Measurements from ENCODE around the gene HTR3D.

- no peak for TF ChIP-seq CTCF (IDR thresholded peaks at IDR 0.05; ENCODE audit: poor library complexity, severe bottlenecking)
- TF ChIP-seq EP300 (conservative IDR thresholded peaks at IDR 0.05; ENCODE audit: poor library complexity, severe bottlenecking), result no peak
Measured at GRCh38 chr3:184003187-184003967, 28.2 kb upstream of the HTR3D start.
